ENCODE measurements around the gene CYB5RL. TPM values are rescaled to one million over a fixed set of nuclear protein-coding genes. Genes with fewer than 3 reads are reported as not detected.

Gene CYB5RL
- total and polyA plus RNA-seq, 2 of the 13 experiments (the other 11 are each of a cell fraction or from before 2014, with no cell fraction given), result 3.7 to 5.0 TPM

- no peak for TF ChIP-seq ZFX (CRISPR knock-in tag; IDR thresholded peaks at IDR 0.05; ENCODE audit: low read depth)
- 0 out of 2 replicates have a peak, but pooled peaks have one; percentile 45 for TF ChIP-seq ZHX1 (CRISPR knock-in tag; IDR thresholded peaks at IDR 0.05; ENCODE audit: low read depth)
- no peak for TF ChIP-seq ZNF672 (CRISPR knock-in tag; IDR thresholded peaks at IDR 0.05)
- TF ChIP-seq PAXIP1 (CRISPR knock-in tag; conservative IDR thresholded peaks at IDR 0.05), result no peak
- TF ChIP-seq NRL (CRISPR knock-in tag; IDR thresholded peaks at IDR 0.05; ENCODE audit: borderline replicate concordance), result no peak
- TF ChIP-seq TSC22D2 (CRISPR knock-in tag; IDR thresholded peaks at IDR 0.05; ENCODE audit: borderline replicate concordance), result no peak
- TF ChIP-seq HMGXB4 (CRISPR knock-in tag; IDR thresholded peaks at IDR 0.05; ENCODE audit: borderline replicate concordance in 1 of 2, low read depth in 1 of 2), result 0 out of 4 replicates have a peak, but pooled peaks of 1 of the 2 experiments have one; percentile 18
- TF ChIP-seq GFI1 (CRISPR knock-in tag; IDR thresholded peaks at IDR 0.05; ENCODE audit: borderline replicate concordance), result no peak
- TF ChIP-seq SMC3 (IDR thresholded peaks at IDR 0.05; ENCODE audit: low read length), result no peak
- no peak for TF ChIP-seq ZNF160 (CRISPR knock-in tag; IDR thresholded peaks at IDR 0.05)
- no peak for TF ChIP-seq ZNF430 (CRISPR knock-in tag; IDR thresholded peaks at IDR 0.05)
- TF ChIP-seq ZNF503 (CRISPR knock-in tag; IDR thresholded peaks at IDR 0.05), result no peak
- TF ChIP-seq ZNF577 (CRISPR knock-in tag; IDR thresholded peaks at IDR 0.05; ENCODE audit: borderline replicate concordance, low read depth), result no peak
- TF ChIP-seq HMG20A (CRISPR knock-in tag; IDR thresholded peaks at IDR 0.05; ENCODE audit: borderline replicate concordance), result 0 out of 2 replicates have a peak, but pooled peaks have one; percentile 16
- TF ChIP-seq ZGPAT (CRISPR knock-in tag; IDR thresholded peaks at IDR 0.05), result no peak
Measured at GRCh38 chr1:54199151-54199764, 572 bp downstream of the CYB5RL start (continued).
